ENCODE data around the gene KCNT2.

DNA sequence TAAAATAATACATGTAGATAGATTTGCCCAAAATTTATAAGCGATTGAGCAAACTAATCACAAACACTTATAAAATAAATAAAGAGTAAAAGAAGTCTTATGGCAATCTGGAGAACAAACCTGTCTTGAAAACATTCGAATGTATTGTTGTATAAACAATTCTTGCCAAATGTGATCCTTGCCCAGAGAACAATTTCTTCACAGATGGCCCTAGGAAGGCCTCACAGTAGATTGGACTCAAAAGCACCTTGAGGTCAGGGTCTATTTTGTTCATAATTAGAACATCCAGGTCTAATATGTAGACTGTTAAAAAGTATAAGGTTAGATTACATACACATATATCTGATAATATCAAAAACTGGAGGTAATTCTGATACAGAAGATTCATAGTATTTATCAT is 202.4 kb downstream of the KCNT2 start:
- TF ChIP-seq, protein P1, sequence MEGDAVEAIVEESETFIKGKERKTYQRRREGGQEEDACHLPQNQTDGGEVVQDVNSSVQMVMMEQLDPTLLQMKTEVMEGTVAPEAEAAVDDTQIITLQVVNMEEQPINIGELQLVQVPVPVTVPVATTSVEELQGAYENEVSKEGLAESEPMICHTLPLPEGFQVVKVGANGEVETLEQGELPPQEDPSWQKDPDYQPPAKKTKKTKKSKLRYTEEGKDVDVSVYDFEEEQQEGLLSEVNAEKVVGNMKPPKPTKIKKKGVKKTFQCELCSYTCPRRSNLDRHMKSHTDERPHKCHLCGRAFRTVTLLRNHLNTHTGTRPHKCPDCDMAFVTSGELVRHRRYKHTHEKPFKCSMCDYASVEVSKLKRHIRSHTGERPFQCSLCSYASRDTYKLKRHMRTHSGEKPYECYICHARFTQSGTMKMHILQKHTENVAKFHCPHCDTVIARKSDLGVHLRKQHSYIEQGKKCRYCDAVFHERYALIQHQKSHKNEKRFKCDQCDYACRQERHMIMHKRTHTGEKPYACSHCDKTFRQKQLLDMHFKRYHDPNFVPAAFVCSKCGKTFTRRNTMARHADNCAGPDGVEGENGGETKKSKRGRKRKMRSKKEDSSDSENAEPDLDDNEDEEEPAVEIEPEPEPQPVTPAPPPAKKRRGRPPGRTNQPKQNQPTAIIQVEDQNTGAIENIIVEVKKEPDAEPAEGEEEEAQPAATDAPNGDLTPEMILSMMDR (IDR thresholded peaks at IDR 0.05): no peak
- no peak for TF ChIP-seq POLR2A (IDR thresholded peaks at IDR 0.05)

All from thyroid gland (tissue), 4 donors.